Smooth muscle cell (in vitro differentiated cells): Measurements from ENCODE around the gene MUL1. TPM values are rescaled to one million over a fixed set of nuclear protein-coding genes. Genes with fewer than 3 reads are reported as not detected.

Experiments
- DNase-seq: peaks from one replicate; lab custom pipeline; 2025; ENCODE audit not compliant: unreplicated experiment; lab: John Stamatoyannopoulos, UW
- H2AFZ ChIP-seq: fragments of 200-600 bp; sonication (generic); 2 replicates; pipeline ENCODE4 v1.6.0; 2016; ENCODE audit warnings: antibody characterized with exemption, low read depth, mild to moderate bottlenecking
- H3F3A ChIP-seq: fragments of 200-600 bp; sonication (generic); 2 replicates; pipeline ENCODE4 v1.6.0; 2017; ENCODE audit warnings: antibody characterized with exemption, low read depth
- H3K27ac ChIP-seq: fragments of 200-600 bp; sonication (generic); 2 replicates; pipeline ENCODE4 v1.5.1; 2016; ENCODE audit warnings: low read depth, mild to moderate bottlenecking
- H3K27me3 ChIP-seq: fragments of 200-600 bp; sonication (generic); 2 replicates; pipeline ENCODE4 v1.6.1; 2016; ENCODE audit warnings: low read depth, mild to moderate bottlenecking
- H3K36me3 ChIP-seq: fragments of 200-600 bp; sonication (generic); 2 replicates; pipeline ENCODE4 v1.5.1; 2016; ENCODE audit warnings: low read depth
- H3K4me1 ChIP-seq: fragments of 200-600 bp; sonication (generic); 2 replicates; pipeline ENCODE4 v1.5.1; 2016; ENCODE audit warnings: low read depth
- H3K4me2 ChIP-seq: fragments of 200-600 bp; sonication (generic); 2 replicates; pipeline ENCODE4 v1.6.0; 2016; ENCODE audit warnings: mild to moderate bottlenecking
- H3K4me3 ChIP-seq: fragments of 200-600 bp; sonication (generic); 2 replicates; pipeline ENCODE4 v1.5.1; 2016; ENCODE audit warnings: mild to moderate bottlenecking
- H3K79me2 ChIP-seq: fragments of 200-600 bp; sonication (generic); 2 replicates; pipeline ENCODE4 v1.6.0; 2016; ENCODE audit warnings: low read depth, mild to moderate bottlenecking
- H3K9ac ChIP-seq: fragments of 200-600 bp; sonication (generic); 2 replicates; pipeline ENCODE4 v1.6.0; 2016; ENCODE audit warnings: low read depth
- H3K9me3 ChIP-seq: fragments of 200-600 bp; sonication (generic); replicated peaks from 2 replicates; pipeline ENCODE4 v1.5.1; 2016; ENCODE audit warnings: low read depth
- H4K20me1 ChIP-seq: fragments of 200-600 bp; sonication (generic); 2 replicates; pipeline ENCODE4 v1.6.0; 2016; ENCODE audit warnings: low read depth
- CTCF ChIP-seq: fragments of 200-600 bp; sonication (generic); IDR thresholded peaks from 2 replicates; pipeline ENCODE4 v1.5.1; 2017; ENCODE audit warnings: borderline replicate concordance, mild to moderate bottlenecking, antibody characterized with exemption; ENCODE audit not compliant: insufficient read depth, poor library complexity, severe bottlenecking
- WGBS: methylation state at CpG from one replicate; pipeline ENCODE4 v1.1.7; 2016; ENCODE audit warnings: low lambda C conversion rate; 5-methylcytosine and 5-hydroxymethylcytosine counted together
- polyA plus RNA-seq: library from polyadenylated mRNA; unstranded; fragments of >200 nt; fragmentation: Nextera tagmentation; extraction: Ambion mirVana; gene quantifications from 2 replicates; pipeline ENCODE4 v1.2.1, GENCODE V29; 2016
- total RNA-seq: library from RNA; depleted of rRNA; stranded (reverse); fragments of >200 nt; gene quantifications from 2 replicates; pipeline ENCODE4 v1.2.3, GENCODE V29; 2014

Gene MUL1
- total and polyA plus RNA-seq, 2 experiments from 2014 or later = 38.7 to 42.4 TPM

- Histone ChIP-seq H3K9me3 (no peaks in the 10 kb centered on the region), H3K4me1 (no peaks in the 10 kb centered on the region), H3K27ac (no peak overlapping the region), H3K9ac (no peak overlapping the region), H3K27me3 (no peaks in the 10 kb centered on the region), H4K20me1 (peaks cover 41% of the 10 kb centered on the region), H3F3A (no peaks in the 10 kb centered on the region), H3K79me2 (peaks cover 23% of the 10 kb centered on the region), H3K36me3 (no peaks in the 10 kb centered on the region), H3K4me3 (no peak overlapping the region), H2AFZ (no peak overlapping the region), H3K4me2 (no peak overlapping the region)
- no peak for DNase-seq
- 96% methylated on average over 17 of the region's 17 CpGs for WGBS
- TF ChIP-seq CTCF = no peak
Measured at GRCh38 chr1:20500716-20501115, 7.2 kb downstream of the MUL1 start.

- peaks cover 31% of the 10 kb centered on the region for H4K20me1 ChIP-seq
- H3K4me1 ChIP-seq = no peaks in the 10 kb centered on the region
- H3K4me3 ChIP-seq = no peak overlapping the region
- no peak overlapping the region for H2AFZ ChIP-seq
- H3F3A ChIP-seq = no peaks in the 10 kb centered on the region
- H3K9me3 ChIP-seq = no peaks in the 10 kb centered on the region
- no peak overlapping the region for H3K4me2 ChIP-seq
- TF ChIP-seq CTCF = no peak
- no peak overlapping the region for H3K27ac ChIP-seq
- 97% methylated on average over 14 of the region's 14 CpGs for WGBS
- H3K9ac ChIP-seq = no peak overlapping the region
- no peak for DNase-seq
- H3K36me3 ChIP-seq = no peaks in the 10 kb centered on the region
- peaks cover 13% of the 10 kb centered on the region for H3K79me2 ChIP-seq
- H3K27me3 ChIP-seq = no peaks in the 10 kb centered on the region
Measured at GRCh38 chr1:20499718-20500117, 8.2 kb downstream of the MUL1 start.

- Histone ChIP-seq H4K20me1 (peaks cover 25% of the 10 kb centered on the region), H3K27ac (no peak overlapping the region), H2AFZ (no peak overlapping the region), H3K4me1 (no peaks in the 10 kb centered on the region), H3K4me2 (no peak overlapping the region), H3K27me3 (no peaks in the 10 kb centered on the region), H3K79me2 (peaks cover 7% of the 10 kb centered on the region), H3K9me3 (no peaks in the 10 kb centered on the region), H3K4me3 (no peak overlapping the region), H3K36me3 (no peaks in the 10 kb centered on the region), H3K9ac (no peak overlapping the region), H3F3A (no peaks in the 10 kb centered on the region)
- TF ChIP-seq CTCF = no peak
- DNase-seq = no peak
- 99% methylated on average over 5 of the region's 5 CpGs for WGBS
Measured at GRCh38 chr1:20499105-20499504, 8.8 kb downstream of the MUL1 start.

GRCh38 chr1:20498116-20498515 is 9.8 kb downstream of the MUL1 start:
- WGBS = 95% methylated on average over 7 of the region's 7 CpGs
- H4K20me1 ChIP-seq = peaks cover 15% of the 10 kb centered on the region
- no peaks in the 10 kb centered on the region for H3F3A ChIP-seq
- no peak overlapping the region for H3K4me2 ChIP-seq
- no peaks in the 10 kb centered on the region for H3K27me3 ChIP-seq
- no peak overlapping the region for H3K27ac ChIP-seq
- no peak overlapping the region for H3K4me3 ChIP-seq
- H3K9ac ChIP-seq = no peak overlapping the region
- TF ChIP-seq CTCF = no peak
- no peaks in the 10 kb centered on the region for H3K79me2 ChIP-seq
- no peaks in the 10 kb centered on the region for H3K36me3 ChIP-seq
- no peaks in the 10 kb centered on the region for H3K4me1 ChIP-seq
- no peak for DNase-seq
- H2AFZ ChIP-seq = no peak overlapping the region
- H3K9me3 ChIP-seq = no peaks in the 10 kb centered on the region
